ENCODE data around the gene TRIP13. TPM values are rescaled to one million over a fixed set of nuclear protein-coding genes. Genes with fewer than 3 reads are reported as not detected.

TRIP13 gene
- total and polyA plus RNA-seq, 2 of the 4 experiments (the other 2 are of a cell fraction) = 17.1 to 35.5 TPM

- Histone ChIP-seq H2AFZ (replicated peaks; ENCODE audit: low read length, poor library complexity) (no peak overlapping the region), H2AK5ac (ENCODE audit: low read depth, low read length) (no peak overlapping the region), H2BK5ac (ENCODE audit: low read depth, low read length, poor library complexity, severe bottlenecking) (no peak overlapping the region), H3K4me2 (ENCODE audit: low read depth, low read length) (no peak overlapping the region), H3K36me3 (ENCODE audit: control insufficient read depth, insufficient read depth, low read length) (peaks cover 20% of the 10 kb centered on the region), H2BK120ac (ENCODE audit: low read depth, low read length) (no peak overlapping the region), H3K9me3 (ENCODE audit: control insufficient read depth, insufficient read depth, low read length) (no peaks in the 10 kb centered on the region), H3K4ac (ENCODE audit: low read depth, low read length) (no peak overlapping the region), H3K4me3 (ENCODE audit: insufficient read depth, low read depth, low read length) (no peak overlapping the region), H3K18ac (ENCODE audit: low read depth, low read length) (no peak overlapping the region), H2AK9ac (replicated peaks; ENCODE audit: low read depth, low read length, poor library complexity) (no peak overlapping the region), H4K91ac (ENCODE audit: insufficient read depth, low read depth, low read length) (no peak overlapping the region), H2BK15ac (ENCODE audit: low read depth, low read length) (no peak overlapping the region), H3K79me1 (ENCODE audit: low read depth in 1 of 2, low read length in 2 of 2) (peaks cover 0 to 2% of the 10 kb centered on the region in 2 experiments; a peak in 1 of 4 replicates), H4K5ac (ENCODE audit: low read depth, low read length) (no peak overlapping the region), H3K27me3 (ENCODE audit: control insufficient read depth, insufficient read depth, low read length) (no peaks in the 10 kb centered on the region), H3K4me1 (ENCODE audit: control insufficient read depth, insufficient read depth, low read length) (no peaks in the 10 kb centered on the region), H3K14ac (replicated peaks; ENCODE audit: low read depth, low read length) (no peak overlapping the region), H3K27ac (ENCODE audit: insufficient read depth, low read length) (no peak overlapping the region), H3K9me1 (ENCODE audit: insufficient read depth, low read length) (no peaks in the 10 kb centered on the region), H4K20me1 (ENCODE audit: insufficient read depth, low read length) (no peaks in the 10 kb centered on the region), H4K8ac (ENCODE audit: low read depth in 2 of 2, low read length in 2 of 2) (no peak overlapping the region), H3K9ac (ENCODE audit: low read depth, low read length) (no peak overlapping the region), H2BK20ac (ENCODE audit: low read depth, low read length) (no peak overlapping the region), H3K23ac (ENCODE audit: low read depth, low read length) (no peak overlapping the region), H3K56ac (ENCODE audit: extremely low read depth, insufficient read depth, low read length) (no peak overlapping the region)
- TF ChIP-seq POLR2A (IDR thresholded peaks at IDR 0.05; ENCODE audit: low read depth, low read length) (no peak), MXI1 (IDR thresholded peaks at IDR 0.05; ENCODE audit: borderline replicate concordance, low read depth, low read length) (no peak), MAZ (IDR thresholded peaks at IDR 0.05; ENCODE audit: borderline replicate concordance, low read depth, low read length) (no peak), RFX5 (IDR thresholded peaks at IDR 0.05; ENCODE audit: low read depth, low read length) (no peak), MAFK (IDR thresholded peaks at IDR 0.05; ENCODE audit: low read depth, low read length) (no peak), FOS (IDR thresholded peaks at IDR 0.05; ENCODE audit: low read depth, low read length) (no peak), SMC3 (IDR thresholded peaks at IDR 0.05; ENCODE audit: low read depth, low read length) (no peak), CTCF (conservative IDR thresholded peaks at IDR 0.05; ENCODE audit: low read depth, low read length) (no peak), USF2 (IDR thresholded peaks at IDR 0.05; ENCODE audit: low read depth, low read length) (no peak), BHLHE40 (IDR thresholded peaks at IDR 0.05; ENCODE audit: low read depth, low read length) (no peak), RAD21 (IDR thresholded peaks at IDR 0.05; ENCODE audit: low read length) (no peak), CHD1 (IDR thresholded peaks at IDR 0.05; ENCODE audit: low read depth, low read length) (no peak), RCOR1 (IDR thresholded peaks at IDR 0.05; ENCODE audit: insufficient replicate concordance, low read length) (no peak), NFE2L2 (IDR thresholded peaks at IDR 0.05; ENCODE audit: low read depth, low read length) (no peak), ELK1 (IDR thresholded peaks at IDR 0.05; ENCODE audit: borderline replicate concordance, low read depth, low read length) (no peak), CEBPB (IDR thresholded peaks at IDR 0.05; ENCODE audit: low read depth, low read length) (no peak)
- POLR2A ChIA-PET (ENCODE audit: unreplicated experiment) = no interaction called here
- intact Hi-C loops (cut with micrococcal nuclease) (loop anchor here (10.0 kb wide), 2 partner anchors 430 to 590 kb away; no protein-coding TSS in a partner anchor), dilution Hi-C loops (cut with HindIII; ENCODE audit: low sequenced_read_pairs, unreplicated experiment) (no loop called here), in situ Hi-C loops (cut with MboI; ENCODE audit: low sequenced_read_pairs) (no loop called here)
- no TSS peak for BruUV-seq (replicated peaks)
- CTCF ChIA-PET = no interaction called here
- ATAC-seq (ENCODE audit: low read depth) (no peak), DNase-seq (no peak)
- WGBS, 2 experiments (ENCODE audit: extremely low coverage in 2 of 2, insufficient read length in 1 of 2) = 100% methylated on average over 4 of the region's 12 CpGs; no CpG with 5 or more reads in 1 of the 2 experiments
These were observed 12.5 kb downstream of the TRIP13 start for GRCh38 chr5:905139-905642.

Measured in IMR-90 (cell line).